HG03575 (cell line): ENCODE results near the gene PDE1C.

Source experiments
- ATAC-seq: cut with Tn5 transposase; IDR thresholded peaks from one replicate; pipeline ENCODE4 v1.9.1; 2021; ENCODE audit not compliant: unreplicated experiment, insufficient number of reproducible peaks, low FRiP score; ENCODE audit errors: extremely low read depth

Gene PDE1C

GRCh38 chr7:32049599-32049998 lies 20.6 kb downstream of the PDE1C start:
- ATAC-seq, result no peak

GRCh38 chr7:32048970-32049491 lies 21.2 kb downstream of the PDE1C start:
- ATAC-seq, result peak; percentile 63

- no peak for ATAC-seq
These were observed 22.4 kb downstream of the PDE1C start for GRCh38 chr7:32047801-32048200.

- ATAC-seq, result no peak
These were observed 23.1 kb downstream of the PDE1C start for GRCh38 chr7:32047075-32047474.

GRCh38 chr7:32045228-32045627 lies 25.0 kb downstream of the PDE1C start:
- ATAC-seq, result no peak

GRCh38 chr7:32044739-32045138 lies 25.5 kb downstream of the PDE1C start:
- no peak for ATAC-seq

- peak; percentile 53 for ATAC-seq
These were observed 26.5 kb downstream of the PDE1C start for GRCh38 chr7:32043688-32044087.

- no peak for ATAC-seq
These were observed 27.3 kb downstream of the PDE1C start for GRCh38 chr7:32042900-32043299.

GRCh38 chr7:32039000-32039756 lies 31.0 kb downstream of the PDE1C start:
- ATAC-seq, result no peak

GRCh38 chr7:32037650-32038198 lies 32.5 kb downstream of the PDE1C start:
- peak; percentile 75 for ATAC-seq

GRCh38 chr7:32036557-32036956 lies 33.6 kb downstream of the PDE1C start:
- ATAC-seq, result no peak

GRCh38 chr7:32034052-32034451 lies 36.2 kb downstream of the PDE1C start:
- ATAC-seq, result no peak

GRCh38 chr7:32033006-32033405 lies 37.2 kb downstream of the PDE1C start:
- ATAC-seq, result no peak

- ATAC-seq, result no peak
These were observed 38.0 kb downstream of the PDE1C start for GRCh38 chr7:32032211-32032610.

GRCh38 chr7:32030904-32031692 lies 39.1 kb downstream of the PDE1C start:
- ATAC-seq, result no peak

- ATAC-seq, result no peak
These were observed 44.2 kb downstream of the PDE1C start for GRCh38 chr7:32026083-32026425.

GRCh38 chr7:32025381-32026082 lies 44.7 kb downstream of the PDE1C start:
- no peak for ATAC-seq

GRCh38 chr7:32023376-32023775 lies 46.8 kb downstream of the PDE1C start:
- ATAC-seq, result no peak

GRCh38 chr7:32022966-32023365 lies 47.2 kb downstream of the PDE1C start:
- ATAC-seq, result no peak
